PFSK-1 (cell line): Measurements from ENCODE around the gene FGF1.
A peak's percentile ranks its signal among the peaks of the same experiment; 100 is the strongest.

Source experiments
- FOXP2 ChIP-seq: optimal IDR thresholded peaks from 2 replicates; pipeline ENCODE3; 2011; ENCODE audit warnings: borderline replicate concordance, control low read depth, inconsistent platforms; ENCODE audit not compliant: insufficient read depth; ENCODE audit errors: extremely low read length, extremely low read depth
- POLR2AphosphoS5 ChIP-seq: IDR thresholded peaks from 2 replicates; pipeline ENCODE4 v1.6.1; 2012; ENCODE audit warnings: low read depth, mild to moderate bottlenecking, control low read depth, low read length, moderate library complexity
- REST ChIP-seq, 2 experiments: IDR thresholded peaks; 2 replicates each; pipeline versions ENCODE4 v1.6.1 to v1.8.0; 2011 to 2012; ENCODE audit warnings: low read depth in 2 of 2, low read length in 2 of 2, control low read depth in 1 of 2, inconsistent platforms in 1 of 2, mild to moderate bottlenecking in 1 of 2, moderate library complexity in 1 of 2; ENCODE audit not compliant: insufficient read depth in 1 of 2
- SIN3A ChIP-seq: IDR thresholded peaks from 2 replicates; pipeline ENCODE4 v1.6.1; 2012; ENCODE audit warnings: mild to moderate bottlenecking, low read length, moderate library complexity, borderline replicate concordance; ENCODE audit not compliant: insufficient read depth
- TAF1 ChIP-seq: IDR thresholded peaks from 2 replicates; pipeline ENCODE4 v1.6.1; 2012; ENCODE audit warnings: low read length, control low read depth, borderline replicate concordance; ENCODE audit not compliant: insufficient read depth

The FGF1 gene

GRCh38 chr5:142676318-142676717 is 9.6 kb downstream of the FGF1 start:
- TF ChIP-seq SIN3A = no peak
- TF ChIP-seq FOXP2 = no peak
- TF ChIP-seq POLR2AphosphoS5 = no peak
- no peak for TF ChIP-seq REST (IDR thresholded peaks at IDR 0.05; ENCODE audit: insufficient read depth in 1 of 2, low read depth in 2 of 2, low read length in 2 of 2)
- no peak for TF ChIP-seq TAF1

GRCh38 chr5:142674531-142675469 is 11.1 kb downstream of the FGF1 start:
- TF ChIP-seq REST (IDR thresholded peaks at IDR 0.05; ENCODE audit: insufficient read depth in 1 of 2, low read depth in 2 of 2, low read length in 2 of 2) = peak in 1 of 2 experiments; percentile 66; a peak in 1 of 4 replicates
- no peak for TF ChIP-seq POLR2AphosphoS5
- TF ChIP-seq SIN3A = no peak
- TF ChIP-seq FOXP2 = no peak
- TF ChIP-seq TAF1 = no peak

GRCh38 chr5:142671801-142672200 is 14.1 kb downstream of the FGF1 start:
- TF ChIP-seq TAF1 = no peak
- TF ChIP-seq FOXP2 = no peak
- TF ChIP-seq SIN3A = no peak
- TF ChIP-seq POLR2AphosphoS5 = no peak
- TF ChIP-seq REST (IDR thresholded peaks at IDR 0.05; ENCODE audit: insufficient read depth in 1 of 2, low read depth in 2 of 2, low read length in 2 of 2) = no peak

GRCh38 chr5:142671266-142671665 is 14.6 kb downstream of the FGF1 start:
- TF ChIP-seq POLR2AphosphoS5 = no peak

GRCh38 chr5:142670804-142671203 is 15.1 kb downstream of the FGF1 start:
- no peak for TF ChIP-seq REST (IDR thresholded peaks at IDR 0.05; ENCODE audit: insufficient read depth in 1 of 2, low read depth in 2 of 2, low read length in 2 of 2)
- TF ChIP-seq SIN3A = no peak
- TF ChIP-seq FOXP2 = no peak
- TF ChIP-seq TAF1 = no peak
- no peak for TF ChIP-seq POLR2AphosphoS5
